OCI-LY3 (cell line): ENCODE measurements around the gene QSOX2.

ENCODE experiments used
- H2AFZ ChIP-seq: fragments of 200-600, 300-600 bp; shearing (Covaris generic); 2 replicates; pipeline ENCODE4 v1.6.0; 2014; ENCODE audit warnings: antibody characterized with exemption, low read depth, low read length
- H3K27ac ChIP-seq: fragments of 200-600, 300-600 bp; sonication (generic); 2 replicates; pipeline ENCODE4 v1.5.1; 2014; ENCODE audit warnings: mild to moderate bottlenecking, low read length, moderate library complexity, mixed read lengths
- H3K27me3 ChIP-seq: fragments of 200-600, 300-600 bp; sonication (generic); 2 replicates; pipeline ENCODE4 v1.6.1; 2014; ENCODE audit warnings: low read depth, low read length, mixed read lengths
- H3K36me3 ChIP-seq: fragments of 200-600, 300-600 bp; sonication (generic); replicated peaks from 2 replicates; pipeline ENCODE3; 2014; ENCODE audit warnings: low read depth, low read length, mixed read lengths
- H3K4me1 ChIP-seq: fragments of 300-600, 200-600 bp; sonication (generic); 2 replicates; pipeline ENCODE4 v1.6.1; 2014; ENCODE audit warnings: low read length, mixed read lengths
- H3K4me2 ChIP-seq: fragments of 200-600, 300-600 bp; sonication (generic); 2 replicates; pipeline ENCODE4 v1.6.1; 2014; ENCODE audit warnings: low read length, mixed read lengths
- H3K4me3 ChIP-seq: fragments of 300-600, 200-600 bp; sonication (generic); 2 replicates; pipeline ENCODE4 v1.5.1; 2014; ENCODE audit warnings: antibody characterized with exemption, mild to moderate bottlenecking, low read length, moderate library complexity
- H3K79me2 ChIP-seq: fragments of 300-600, 200-600 bp; shearing (Covaris generic); 2 replicates; pipeline ENCODE4 v1.6.1; 2014; ENCODE audit warnings: mild to moderate bottlenecking, low read length, mixed read lengths
- H3K9ac ChIP-seq: fragments of 300-600, 200-600 bp; shearing (Covaris generic); 2 replicates; pipeline ENCODE4 v1.6.0; 2014; ENCODE audit warnings: mild to moderate bottlenecking, low read length, moderate library complexity
- H3K9me3 ChIP-seq: fragments of 200-600, 300-600 bp; shearing (Covaris generic); 2 replicates; pipeline ENCODE4 v1.6.1; 2014; ENCODE audit warnings: low read length, mixed read lengths; ENCODE audit not compliant: insufficient read depth
- H4K20me1 ChIP-seq: fragments of 200-600, 300-600 bp; sonication (generic); 2 replicates; pipeline ENCODE4 v1.6.1; 2016; ENCODE audit warnings: low read length, mixed read lengths; ENCODE audit not compliant: insufficient read depth
- EZH2phosphoT487 ChIP-seq: fragments of 200-600 bp; shearing (Covaris generic); IDR thresholded peaks from 2 replicates; pipeline ENCODE4 v1.6.1; 2018; ENCODE audit warnings: antibody characterized with exemption, mixed run types, low read depth
- TF ChIP-seq, protein P1 (sequence below): fragments of 200-600, 300-600 bp; sonication (generic); IDR thresholded peaks from 2 replicates; pipeline ENCODE4 v1.5.1; 2014; ENCODE audit warnings: antibody characterized with exemption, low read length, low read depth

The QSOX2 gene

DNA sequence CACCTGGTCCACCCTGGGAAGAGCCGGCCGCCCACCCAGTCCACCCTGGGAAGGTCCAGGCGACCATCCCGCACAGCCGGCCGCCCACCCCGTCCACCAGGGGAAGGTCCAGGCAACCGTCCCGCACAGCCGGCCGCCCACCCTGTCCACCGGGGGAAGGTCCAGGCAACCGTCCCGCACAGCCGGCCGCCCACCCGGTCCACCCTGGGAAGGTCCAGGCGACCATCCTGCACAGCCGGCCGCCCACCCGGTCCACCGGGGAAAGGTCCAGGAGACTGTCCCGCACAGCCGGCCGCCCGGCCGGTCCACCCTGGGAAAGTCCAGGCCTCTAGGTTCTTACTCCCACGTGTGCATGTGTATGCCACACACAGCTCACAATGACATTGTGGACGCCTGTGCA, 6.7 kb upstream of the QSOX2 start:
- Histone ChIP-seq H3K4me2 (no peak overlapping the region), H3K27ac (no peak overlapping the region), H3K9me3 (no peaks in the 10 kb centered on the region), H3K27me3 (0 out of 2 replicates have a peak, but pooled peaks cover 7% of the 10 kb centered on the region), H3K9ac (no peak overlapping the region), H3K4me1 (no peaks in the 10 kb centered on the region), H3K36me3 (no peaks in the 10 kb centered on the region), H4K20me1 (no peaks in the 10 kb centered on the region), H3K79me2 (no peaks in the 10 kb centered on the region), H2AFZ (no peak overlapping the region), H3K4me3 (no peak overlapping the region)
- TF ChIP-seq, protein P1, sequence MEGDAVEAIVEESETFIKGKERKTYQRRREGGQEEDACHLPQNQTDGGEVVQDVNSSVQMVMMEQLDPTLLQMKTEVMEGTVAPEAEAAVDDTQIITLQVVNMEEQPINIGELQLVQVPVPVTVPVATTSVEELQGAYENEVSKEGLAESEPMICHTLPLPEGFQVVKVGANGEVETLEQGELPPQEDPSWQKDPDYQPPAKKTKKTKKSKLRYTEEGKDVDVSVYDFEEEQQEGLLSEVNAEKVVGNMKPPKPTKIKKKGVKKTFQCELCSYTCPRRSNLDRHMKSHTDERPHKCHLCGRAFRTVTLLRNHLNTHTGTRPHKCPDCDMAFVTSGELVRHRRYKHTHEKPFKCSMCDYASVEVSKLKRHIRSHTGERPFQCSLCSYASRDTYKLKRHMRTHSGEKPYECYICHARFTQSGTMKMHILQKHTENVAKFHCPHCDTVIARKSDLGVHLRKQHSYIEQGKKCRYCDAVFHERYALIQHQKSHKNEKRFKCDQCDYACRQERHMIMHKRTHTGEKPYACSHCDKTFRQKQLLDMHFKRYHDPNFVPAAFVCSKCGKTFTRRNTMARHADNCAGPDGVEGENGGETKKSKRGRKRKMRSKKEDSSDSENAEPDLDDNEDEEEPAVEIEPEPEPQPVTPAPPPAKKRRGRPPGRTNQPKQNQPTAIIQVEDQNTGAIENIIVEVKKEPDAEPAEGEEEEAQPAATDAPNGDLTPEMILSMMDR, result no peak
- no peak for TF ChIP-seq EZH2phosphoT487

DNA sequence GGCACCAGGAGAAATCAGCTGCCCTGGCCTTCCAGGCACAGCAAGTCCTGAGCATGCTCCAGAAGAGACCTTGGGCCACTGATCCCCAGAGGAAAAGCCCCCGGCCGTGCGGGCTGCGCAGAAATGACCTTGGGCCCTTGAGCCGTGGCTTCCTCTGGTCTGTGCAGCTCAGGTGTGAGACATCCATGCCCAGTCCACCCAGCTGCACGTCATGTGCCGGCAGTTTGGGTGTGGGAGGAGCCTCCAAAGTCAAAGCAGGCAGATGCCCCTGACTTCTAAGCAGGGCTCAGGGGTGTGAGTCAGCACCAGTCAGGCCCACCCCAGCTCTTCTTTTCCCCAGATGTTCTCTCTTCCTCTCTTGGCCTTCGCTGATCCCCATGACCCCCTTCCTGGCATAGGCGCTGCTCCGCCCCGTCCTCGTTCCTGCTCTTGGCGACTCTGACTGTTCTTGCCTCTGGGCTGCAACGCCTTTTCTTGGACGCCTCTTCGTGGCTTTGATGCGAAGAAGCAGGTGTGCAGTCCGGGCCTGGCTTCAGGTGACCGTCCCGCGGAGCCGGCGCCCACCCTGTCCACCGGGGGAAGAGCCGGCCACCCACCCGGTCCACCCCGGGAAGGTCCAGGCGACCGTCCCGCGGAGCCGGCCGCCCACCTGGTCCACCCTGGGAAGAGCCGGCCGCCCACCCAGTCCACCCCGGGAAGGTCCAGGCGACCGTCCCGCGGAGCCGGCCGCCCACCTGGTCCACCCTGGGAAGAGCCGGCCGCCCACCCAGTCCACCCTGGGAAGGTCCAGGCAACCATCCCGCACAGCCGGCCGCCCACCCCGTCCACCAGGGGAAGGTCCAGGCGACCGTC, 5.9 kb upstream of the QSOX2 start:
- no peak overlapping the region for H3K27ac ChIP-seq
- no peaks in the 10 kb centered on the region for H3K36me3 ChIP-seq
- no peak overlapping the region for H2AFZ ChIP-seq
- H3K4me1 ChIP-seq, result no peaks in the 10 kb centered on the region
- H3K27me3 ChIP-seq, result 0 out of 2 replicates have a peak, but pooled peaks cover 7% of the 10 kb centered on the region
- H3K9me3 ChIP-seq, result no peaks in the 10 kb centered on the region
- H3K4me2 ChIP-seq, result no peak overlapping the region
- no peaks in the 10 kb centered on the region for H4K20me1 ChIP-seq
- no peak overlapping the region for H3K9ac ChIP-seq
- no peak overlapping the region for H3K4me3 ChIP-seq
- TF ChIP-seq, protein P1, result no peak
- no peak for TF ChIP-seq EZH2phosphoT487
- H3K79me2 ChIP-seq, result no peaks in the 10 kb centered on the region

DNA sequence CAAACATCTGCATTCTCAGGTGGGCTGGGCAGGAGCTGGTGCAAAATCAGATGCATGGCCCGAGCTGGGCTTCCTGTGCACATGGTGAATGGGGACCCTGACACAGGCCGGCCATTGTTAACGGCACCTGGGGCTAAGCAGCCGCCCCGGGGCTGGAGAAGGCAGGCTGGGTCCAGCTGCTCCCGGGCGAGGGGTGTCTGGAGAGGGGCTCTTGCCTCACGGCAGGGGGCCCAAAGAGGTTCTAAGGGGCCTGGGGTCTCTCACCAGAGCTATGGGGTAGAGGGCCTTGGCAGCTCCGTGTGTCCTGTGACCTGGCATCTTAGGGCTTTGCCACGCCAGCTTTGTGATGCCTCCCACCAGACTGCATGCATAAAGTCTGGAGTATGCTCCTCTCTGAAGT, 5.1 kb upstream of the QSOX2 start:
- TF ChIP-seq, protein P1, result no peak
- no peak for TF ChIP-seq EZH2phosphoT487
- 0 out of 2 replicates have a peak, but pooled peaks cover 7% of the 10 kb centered on the region for H3K27me3 ChIP-seq

DNA sequence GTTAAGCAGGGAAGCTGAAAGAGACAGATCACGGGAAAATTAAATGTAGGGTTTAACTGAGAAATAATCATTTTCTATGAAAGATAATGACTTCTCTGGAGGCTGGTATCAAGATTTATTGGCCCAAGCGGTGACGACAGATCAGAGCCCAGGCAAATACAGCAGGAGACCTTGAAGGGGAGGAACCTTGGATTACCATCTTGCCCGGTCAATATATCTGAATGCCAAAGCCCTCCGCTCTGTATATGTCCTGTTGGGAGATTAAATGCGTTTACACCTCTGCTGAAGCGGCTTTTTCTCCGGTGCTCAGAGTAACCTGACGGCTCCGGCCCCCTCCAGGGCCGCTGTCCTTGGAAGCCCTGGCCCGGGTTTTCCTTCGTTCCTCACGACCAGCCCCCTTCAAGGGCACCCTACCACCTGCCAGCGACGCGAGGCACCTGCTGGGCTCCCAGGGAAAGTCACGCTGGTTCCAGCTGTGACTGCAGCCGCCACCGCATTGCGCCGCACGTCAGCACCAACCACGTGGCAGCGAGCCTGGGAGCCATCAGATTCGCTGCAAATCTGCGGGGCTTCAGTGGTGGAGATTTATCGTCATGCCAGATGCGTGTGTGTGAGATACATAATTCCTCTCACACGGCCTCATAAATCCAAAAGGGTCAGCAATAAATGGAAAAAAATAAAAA, 4.4 kb upstream of the QSOX2 start:
- Histone ChIP-seq H3K4me1 (peaks cover 5% of the 10 kb centered on the region), H3K79me2 (peaks cover 4% of the 10 kb centered on the region), H4K20me1 (no peaks in the 10 kb centered on the region), H3K4me2 (no peak overlapping the region), H3K9ac (no peak overlapping the region), H3K27me3 (0 out of 2 replicates have a peak, but pooled peaks cover 1% of the 10 kb centered on the region), H3K4me3 (no peak overlapping the region), H3K36me3 (no peaks in the 10 kb centered on the region), H2AFZ (no peak overlapping the region), H3K9me3 (no peaks in the 10 kb centered on the region), H3K27ac (no peak overlapping the region)
- TF ChIP-seq, protein P1, result no peak

More for the DNA sequence above, 5.1 kb upstream of the QSOX2 start:
- Histone ChIP-seq H3K27ac (no peak overlapping the region), H3K4me2 (no peak overlapping the region), H3K9me3 (no peaks in the 10 kb centered on the region), H3K9ac (no peak overlapping the region), H2AFZ (no peak overlapping the region), H3K36me3 (no peaks in the 10 kb centered on the region), H3K4me3 (no peak overlapping the region), H3K79me2 (no peaks in the 10 kb centered on the region), H4K20me1 (no peaks in the 10 kb centered on the region), H3K4me1 (peaks cover 5% of the 10 kb centered on the region)
